ENCODE data around the gene AGPAT3. TPM values are rescaled to one million over a fixed set of nuclear protein-coding genes. Genes with fewer than 3 reads are reported as not detected.

Gene AGPAT3
- total RNA-seq, 1 experiment from 2014 or later: 13.0 TPM

GRCh38 chr21:44012474-44013379 is 147.7 kb downstream of the AGPAT3 start:
- H2BK5ac ChIP-seq (ENCODE audit: insufficient read length, low read length): no peak overlapping the region
- Mint-ChIP-seq H3K4me1 (peaks cover 28% of the 10 kb centered on the region in 2 experiments), H3K9me3 (no peaks in the 10 kb centered on the region; a peak in 2 of 5 replicates), H3K27me3 (ENCODE audit: low read depth) (no peaks in the 10 kb centered on the region), H3K36me3 (ENCODE audit: insufficient read depth in 1 of 3, low read depth in 3 of 3) (no peaks in the 10 kb centered on the region; a peak in 1 of 7 replicates), H3K4me3 (peak overlapping the region; percentile 86 to 87), H3K27ac (peak overlapping the region; percentile 88 to 92 (median 89))
- DNase-seq: peak; percentile 86
- no peak overlapping the region for H2BK20ac ChIP-seq (ENCODE audit: low read depth, low read length, poor library complexity, severe bottlenecking)
- H3K56ac ChIP-seq (ENCODE audit: insufficient read length, low read depth, low read length): no peak overlapping the region
- H3K4ac ChIP-seq (ENCODE audit: low read depth, low read length): no peak overlapping the region
- H3K4me2 ChIP-seq (ENCODE audit: insufficient read depth, insufficient read length, low read length): peak overlapping the region; percentile 83
- no peak overlapping the region for H2AFZ ChIP-seq (ENCODE audit: low read length)
- H3K79me2 ChIP-seq (ENCODE audit: insufficient read depth, low read length): peaks cover 30% of the 10 kb centered on the region; the same call in 1 of the 2 replicates
- H4K91ac ChIP-seq (ENCODE audit: insufficient read length, low read depth, low read length): no peak overlapping the region
- H4K8ac ChIP-seq (replicated peaks; ENCODE audit: insufficient read length, low read depth, low read length): no peak overlapping the region
- H3K27me3 ChIP-seq (ENCODE audit: insufficient read depth, low read length): no peaks in the 10 kb centered on the region
- no peak overlapping the region for H3K18ac ChIP-seq (ENCODE audit: insufficient read length, low read depth, low read length)
- H2BK120ac ChIP-seq (ENCODE audit: low read depth, low read length, poor library complexity, severe bottlenecking): no peak overlapping the region
- peak overlapping the region; percentile 72 for H3K9ac ChIP-seq (ENCODE audit: extremely low read depth, insufficient read length, low read length)
- H3T11ph ChIP-seq (ENCODE audit: low read length): no peak overlapping the region
- H4K20me1 ChIP-seq (ENCODE audit: control insufficient read depth, insufficient read depth, insufficient read length): no peaks in the 10 kb centered on the region
- no peak overlapping the region for H3K23ac ChIP-seq (ENCODE audit: insufficient read length, low read depth, low read length)
- H3K23me2 ChIP-seq (ENCODE audit: insufficient read length, low read depth, low read length, poor library complexity, severe bottlenecking): peaks cover 6% of the 10 kb centered on the region
- TF ChIP-seq, protein P1, sequence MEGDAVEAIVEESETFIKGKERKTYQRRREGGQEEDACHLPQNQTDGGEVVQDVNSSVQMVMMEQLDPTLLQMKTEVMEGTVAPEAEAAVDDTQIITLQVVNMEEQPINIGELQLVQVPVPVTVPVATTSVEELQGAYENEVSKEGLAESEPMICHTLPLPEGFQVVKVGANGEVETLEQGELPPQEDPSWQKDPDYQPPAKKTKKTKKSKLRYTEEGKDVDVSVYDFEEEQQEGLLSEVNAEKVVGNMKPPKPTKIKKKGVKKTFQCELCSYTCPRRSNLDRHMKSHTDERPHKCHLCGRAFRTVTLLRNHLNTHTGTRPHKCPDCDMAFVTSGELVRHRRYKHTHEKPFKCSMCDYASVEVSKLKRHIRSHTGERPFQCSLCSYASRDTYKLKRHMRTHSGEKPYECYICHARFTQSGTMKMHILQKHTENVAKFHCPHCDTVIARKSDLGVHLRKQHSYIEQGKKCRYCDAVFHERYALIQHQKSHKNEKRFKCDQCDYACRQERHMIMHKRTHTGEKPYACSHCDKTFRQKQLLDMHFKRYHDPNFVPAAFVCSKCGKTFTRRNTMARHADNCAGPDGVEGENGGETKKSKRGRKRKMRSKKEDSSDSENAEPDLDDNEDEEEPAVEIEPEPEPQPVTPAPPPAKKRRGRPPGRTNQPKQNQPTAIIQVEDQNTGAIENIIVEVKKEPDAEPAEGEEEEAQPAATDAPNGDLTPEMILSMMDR (conservative IDR thresholded peaks at IDR 0.05): peak; percentile 71
- H3K79me1 ChIP-seq (ENCODE audit: insufficient read depth, low read depth, low read length, poor library complexity, severe bottlenecking): peaks cover 2% of the 10 kb centered on the region
- H3K4me1 ChIP-seq (ENCODE audit: insufficient read depth, low read length): no peaks in the 10 kb centered on the region
- H3K14ac ChIP-seq (ENCODE audit: insufficient read depth, low read length): peak overlapping the region; percentile 49
- H2BK15ac ChIP-seq (ENCODE audit: low read depth, low read length): no peak overlapping the region
- H4K5ac ChIP-seq (ENCODE audit: insufficient read length, low read depth, low read length): no peak overlapping the region
- H2AK5ac ChIP-seq (ENCODE audit: insufficient read length, low read length): no peak overlapping the region
- H3K9me3 ChIP-seq (ENCODE audit: control insufficient read depth, low read depth, low read length): no peaks in the 10 kb centered on the region
- H2BK12ac ChIP-seq (ENCODE audit: insufficient read length, low read depth, low read length): no peak overlapping the region
- no peak overlapping the region for H3K27ac ChIP-seq (ENCODE audit: insufficient read length, low read depth, low read length)
- no CpG with 5 or more reads among the region's 87 CpGs for WGBS (ENCODE audit: extremely low coverage, insufficient read length, low lambda C conversion rate)
